Measurements from ENCODE around the gene DCD. TPM values are rescaled to one million over a fixed set of nuclear protein-coding genes. Genes with fewer than 3 reads are reported as not detected.
"Not testable (repeated sequence)": the region's sequence is repeated elsewhere in the genome, so short reads cannot be mapped to it uniquely, and the experiment has no call there.

DCD gene, protein sequence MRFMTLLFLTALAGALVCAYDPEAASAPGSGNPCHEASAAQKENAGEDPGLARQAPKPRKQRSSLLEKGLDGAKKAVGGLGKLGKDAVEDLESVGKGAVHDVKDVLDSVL
- total RNA-seq (2014; rRNA removed; shearing (Covaris generic); ENCODE audit: low replicate concordance), result not detected in 2 replicates

DNA sequence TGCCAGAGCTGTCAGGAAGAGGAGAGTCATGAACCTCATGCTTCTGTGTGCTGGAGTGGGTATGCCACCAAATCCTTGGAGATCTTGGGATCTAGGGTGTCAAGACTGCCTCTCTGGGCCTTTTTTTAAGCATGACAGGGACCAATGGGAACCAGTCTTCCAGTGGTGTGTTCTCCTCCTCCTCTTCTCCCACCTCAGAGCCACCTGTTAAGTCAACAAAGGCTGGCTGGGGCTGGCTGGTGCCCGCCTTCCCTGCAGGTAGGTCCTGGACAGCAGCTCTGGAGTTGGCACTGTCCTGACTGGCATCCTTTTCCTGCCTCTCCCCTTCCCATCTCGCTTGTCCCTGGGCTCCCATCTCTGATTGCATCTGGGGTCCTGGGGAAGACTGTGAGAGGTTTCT, at the start of gene DCD:
TSS of gene DCD (minus strand) at position 101 of the 400 bp plus-strand sequence. CDS start at position 39, 62 bp downstream.
- DNase-seq (ENCODE audit: low read depth), result no peak
- in situ Hi-C loops (cut with HindIII; ENCODE audit: low pct_unique_long_range_greater_than_20kb, low sequenced_read_pairs), result no loop called here

DNA sequence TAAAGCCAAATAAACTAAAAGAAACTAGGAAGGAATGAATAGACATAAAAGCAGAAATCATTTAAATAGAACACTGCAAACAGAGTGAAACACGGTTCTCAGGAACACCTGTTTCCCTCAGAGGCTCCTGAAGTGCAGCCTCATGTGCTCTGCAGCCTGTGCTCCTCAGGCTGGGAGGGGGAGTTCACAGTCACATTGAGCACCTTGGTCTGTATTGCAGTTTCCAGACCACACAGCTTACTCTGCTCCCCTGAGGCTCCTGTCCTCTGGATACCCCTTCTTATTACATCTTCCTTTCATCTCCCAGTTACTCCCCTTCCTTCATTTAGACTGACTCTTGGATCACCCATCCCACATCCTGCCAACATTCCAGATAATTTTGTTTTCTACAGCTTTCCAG, 49.7 kb upstream of the DCD start:
- DNase-seq (ENCODE audit: low read depth), result no peak
- in situ Hi-C loops (cut with HindIII; ENCODE audit: low pct_unique_long_range_greater_than_20kb, low sequenced_read_pairs), result no loop called here

DNA sequence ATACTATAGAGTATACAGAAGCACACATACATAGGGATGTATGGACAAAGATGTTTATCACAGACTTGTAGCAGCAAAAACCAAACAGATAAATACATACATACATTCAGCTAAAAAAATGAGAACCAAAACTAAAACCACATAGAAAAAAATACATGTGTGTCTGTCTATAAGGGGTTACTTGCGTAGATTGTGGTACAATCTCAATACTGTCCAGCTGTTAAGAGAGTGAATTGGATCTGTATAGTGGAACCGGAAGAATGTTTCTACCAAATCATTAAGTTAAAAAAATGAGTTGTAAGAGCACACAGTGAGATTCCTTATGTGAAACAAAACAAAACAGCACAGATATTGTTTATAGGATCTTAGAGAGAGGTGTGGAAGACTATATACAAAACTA, 44.2 kb upstream of the DCD start:
- no peak for DNase-seq (ENCODE audit: low read depth)
- in situ Hi-C loops (cut with HindIII; ENCODE audit: low pct_unique_long_range_greater_than_20kb, low sequenced_read_pairs), result no loop called here

DNA sequence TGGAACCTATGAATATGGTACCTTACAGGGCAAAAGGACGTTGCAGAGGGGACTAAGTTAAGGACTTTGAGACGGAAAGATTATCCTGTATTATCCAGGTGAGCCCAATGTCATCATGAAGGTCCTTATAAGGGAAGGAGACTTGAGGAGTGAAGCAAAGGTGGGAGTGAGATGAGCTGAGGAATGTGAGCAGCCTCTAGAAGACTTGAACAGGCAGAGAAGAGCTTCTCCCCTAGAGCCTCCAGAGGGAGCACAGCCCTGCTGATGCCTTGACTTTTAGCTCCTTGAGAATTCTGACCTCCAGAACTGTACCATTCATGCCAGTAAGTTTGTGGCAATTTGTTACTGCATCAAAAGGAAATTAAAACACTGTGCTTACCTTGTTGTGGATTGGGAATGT, 41.8 kb upstream of the DCD start:
- no peak for DNase-seq (ENCODE audit: low read depth)
- in situ Hi-C loops (cut with HindIII; ENCODE audit: low pct_unique_long_range_greater_than_20kb, low sequenced_read_pairs), result no loop called here

DNA sequence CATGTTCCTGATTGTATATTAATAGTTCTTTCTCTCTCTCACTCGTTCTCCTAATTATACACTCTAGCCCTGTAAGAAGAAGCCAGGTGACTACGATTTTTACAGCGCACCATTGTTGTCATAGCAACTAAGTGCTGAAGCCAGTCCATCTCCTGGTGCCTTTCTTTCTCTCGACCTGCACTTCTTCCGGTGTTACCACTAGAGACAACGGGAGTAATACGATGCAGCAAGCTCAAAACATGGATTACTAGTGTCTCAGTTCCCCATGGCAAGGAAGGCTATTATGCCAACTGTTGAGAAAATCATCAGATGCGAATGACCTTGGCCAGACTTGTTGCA, 40.8 kb upstream of the DCD start:
- DNase-seq (ENCODE audit: low read depth), result no peak
- in situ Hi-C loops (cut with HindIII; ENCODE audit: low pct_unique_long_range_greater_than_20kb, low sequenced_read_pairs), result no loop called here

DNA sequence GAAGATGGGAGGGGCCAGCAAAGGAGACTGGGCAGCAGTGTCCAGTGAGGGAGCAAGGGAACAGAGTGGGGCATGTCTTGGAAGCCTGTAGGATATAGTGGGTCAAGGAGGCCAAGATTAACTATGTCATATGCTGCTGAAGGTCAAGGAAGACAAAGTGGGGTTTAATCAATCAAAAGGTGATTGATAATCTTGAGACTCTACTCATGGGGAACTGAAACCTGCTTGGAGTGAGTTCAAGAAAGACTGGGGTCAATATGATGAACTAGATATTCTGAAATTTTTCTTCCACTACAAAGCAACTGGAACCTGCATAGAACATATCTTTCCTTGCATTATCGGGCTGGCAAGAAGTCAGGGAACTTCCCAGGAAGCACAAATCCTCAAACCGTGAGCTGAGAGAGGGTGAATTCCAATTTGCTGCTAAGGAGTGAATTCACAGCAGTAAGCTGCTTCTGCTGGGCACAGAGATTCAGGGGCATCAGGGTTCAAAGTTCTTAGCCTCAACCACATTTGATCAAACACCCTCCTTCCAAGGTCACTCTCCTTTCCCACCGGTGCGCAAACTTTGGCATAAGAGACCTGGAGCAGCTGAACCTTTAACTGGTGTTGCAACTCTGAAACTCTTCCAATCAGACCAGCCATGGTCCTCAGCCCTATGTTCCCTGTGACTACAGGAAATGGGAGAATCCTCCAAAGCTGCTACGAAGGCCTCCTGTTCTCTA, 40.3 kb upstream of the DCD start:
- in situ Hi-C loops (cut with HindIII; ENCODE audit: low pct_unique_long_range_greater_than_20kb, low sequenced_read_pairs), result no loop called here
- no peak for DNase-seq (ENCODE audit: low read depth)

DNA sequence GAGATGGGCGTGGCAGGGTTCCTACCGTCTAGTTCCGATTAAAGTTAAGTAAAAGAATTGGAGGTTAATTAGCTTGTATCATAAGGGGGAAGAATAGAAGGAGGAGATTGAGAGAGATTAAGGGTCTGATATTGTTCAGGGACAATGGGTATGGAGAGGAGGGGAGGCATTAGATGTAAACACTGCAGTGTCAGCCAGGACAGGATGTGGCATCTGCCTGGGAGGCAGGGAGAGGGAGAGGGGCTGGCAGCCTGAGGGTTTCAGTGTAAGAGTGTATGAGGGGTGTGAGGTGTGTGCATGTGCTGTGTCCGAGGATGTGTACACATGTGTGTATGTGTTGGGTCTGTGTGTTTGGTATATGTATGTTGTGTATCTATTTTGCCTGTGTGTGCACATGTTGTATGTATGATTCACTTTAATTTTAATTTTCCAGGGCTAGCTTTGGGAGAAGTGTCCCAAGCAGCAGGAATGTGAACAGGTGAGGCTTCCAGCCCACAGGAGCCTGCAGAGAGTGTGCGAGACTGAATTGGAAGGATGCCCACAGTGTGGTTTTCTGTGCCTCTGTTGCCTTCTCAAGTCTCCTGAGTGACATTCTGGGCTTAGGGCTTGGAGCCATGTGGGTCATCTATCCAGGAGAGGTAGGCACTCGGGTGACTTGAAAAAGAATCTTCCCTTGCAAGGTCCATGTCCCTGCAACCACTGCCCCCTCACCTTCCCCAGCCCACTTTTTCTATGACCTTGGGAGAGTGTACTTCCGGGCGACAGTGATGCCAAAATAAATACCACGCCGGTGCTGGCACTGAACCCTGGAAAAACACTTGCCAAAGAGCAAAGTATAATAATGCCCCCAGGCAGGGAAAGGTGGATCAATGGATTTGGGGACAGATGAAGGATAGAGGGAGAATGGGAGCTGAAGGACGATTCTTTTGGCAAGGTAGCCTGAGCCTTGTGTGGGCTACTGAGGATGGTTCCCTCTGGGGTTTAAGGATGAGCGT, 36.8 kb upstream of the DCD start:
- in situ Hi-C loops (cut with HindIII; ENCODE audit: low pct_unique_long_range_greater_than_20kb, low sequenced_read_pairs), result no loop called here
- DNase-seq (ENCODE audit: low read depth), result no peak

DNA sequence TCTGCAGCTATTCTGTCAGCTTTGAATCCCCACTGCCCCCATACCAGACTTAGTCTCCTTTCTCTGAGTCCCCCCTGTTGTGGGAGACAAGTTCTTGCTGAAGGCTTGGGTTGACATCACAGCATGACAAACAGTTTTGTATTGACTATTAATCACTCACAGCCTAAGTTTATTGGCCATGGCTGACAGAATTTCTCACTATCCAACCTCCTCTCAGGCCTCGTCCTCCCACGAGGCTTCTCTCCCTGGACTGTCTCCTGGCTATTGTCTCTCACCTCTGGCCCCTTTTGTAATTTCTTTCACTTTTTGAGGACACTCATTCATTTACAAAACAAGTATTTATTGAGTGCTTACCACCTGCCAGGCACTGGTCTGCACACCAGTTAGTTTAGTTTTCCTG, 35.2 kb upstream of the DCD start:
- no peak for DNase-seq (ENCODE audit: low read depth)
- in situ Hi-C loops (cut with HindIII; ENCODE audit: low pct_unique_long_range_greater_than_20kb, low sequenced_read_pairs), result no loop called here

DNA sequence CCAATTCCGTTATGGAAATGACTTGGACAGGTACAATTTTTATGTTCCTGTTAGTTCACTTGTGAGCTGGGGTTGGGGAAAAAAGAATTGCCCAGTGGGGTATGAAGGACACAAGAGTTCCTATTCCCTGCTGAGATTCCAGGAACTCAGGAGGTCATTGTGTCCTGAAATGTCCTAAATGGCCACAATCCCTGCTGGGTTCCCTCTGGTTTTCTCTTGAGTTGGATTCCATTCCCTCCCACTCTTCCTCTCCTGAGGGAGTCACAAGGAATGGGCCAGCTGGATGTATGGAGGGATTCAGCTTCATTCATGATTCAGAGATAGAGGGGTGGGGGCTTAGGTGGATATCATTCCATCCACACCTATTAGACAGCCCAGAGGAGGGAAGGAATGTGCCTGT, 34.5 kb upstream of the DCD start:
- DNase-seq (ENCODE audit: low read depth), result no peak
- in situ Hi-C loops (cut with HindIII; ENCODE audit: low pct_unique_long_range_greater_than_20kb, low sequenced_read_pairs), result no loop called here

DNA sequence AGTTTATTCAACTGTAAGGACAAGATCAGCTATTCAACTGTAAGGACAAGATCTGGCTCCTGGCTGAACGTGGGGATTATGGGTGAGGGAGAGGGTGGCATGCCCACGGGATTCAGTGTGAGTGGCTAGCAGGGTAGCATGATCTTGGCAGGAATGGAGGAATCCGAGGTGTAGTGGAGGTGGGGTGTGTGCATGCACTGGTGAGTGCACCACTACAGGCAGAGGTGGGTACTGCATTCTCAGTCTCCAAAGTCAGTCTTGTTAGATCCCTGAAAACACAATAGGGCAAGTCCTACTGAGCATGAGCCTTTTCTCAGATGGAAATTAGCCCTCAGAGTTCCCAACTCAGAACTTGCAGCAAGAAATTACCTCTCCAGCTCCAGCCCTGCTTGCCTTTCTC, 32.2 kb upstream of the DCD start:
- in situ Hi-C loops (cut with HindIII; ENCODE audit: low pct_unique_long_range_greater_than_20kb, low sequenced_read_pairs), result no loop called here
- DNase-seq (ENCODE audit: low read depth), result no peak

DNA sequence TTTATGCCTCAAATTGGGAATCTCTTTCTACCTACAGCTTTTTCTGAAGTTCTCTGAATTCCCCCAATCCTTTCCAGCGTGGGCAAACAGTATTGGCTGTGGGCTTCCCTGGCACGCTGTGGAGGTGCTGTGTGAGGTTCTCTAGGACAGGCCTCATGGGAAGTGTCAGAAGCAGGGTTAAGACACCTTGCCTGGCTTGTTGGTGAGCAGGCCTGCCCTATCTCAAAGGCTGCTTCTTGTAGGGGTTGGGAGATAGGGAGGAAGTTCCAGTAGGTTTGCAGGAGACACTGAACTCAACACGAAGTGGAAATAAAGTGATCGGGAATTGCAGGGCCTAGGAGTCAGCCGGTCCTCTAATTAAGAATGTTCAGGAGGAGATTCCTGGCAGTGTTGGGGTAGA, 30.0 kb upstream of the DCD start:
- in situ Hi-C loops (cut with HindIII; ENCODE audit: low pct_unique_long_range_greater_than_20kb, low sequenced_read_pairs), result no loop called here
- DNase-seq (ENCODE audit: low read depth), result no peak

DNA sequence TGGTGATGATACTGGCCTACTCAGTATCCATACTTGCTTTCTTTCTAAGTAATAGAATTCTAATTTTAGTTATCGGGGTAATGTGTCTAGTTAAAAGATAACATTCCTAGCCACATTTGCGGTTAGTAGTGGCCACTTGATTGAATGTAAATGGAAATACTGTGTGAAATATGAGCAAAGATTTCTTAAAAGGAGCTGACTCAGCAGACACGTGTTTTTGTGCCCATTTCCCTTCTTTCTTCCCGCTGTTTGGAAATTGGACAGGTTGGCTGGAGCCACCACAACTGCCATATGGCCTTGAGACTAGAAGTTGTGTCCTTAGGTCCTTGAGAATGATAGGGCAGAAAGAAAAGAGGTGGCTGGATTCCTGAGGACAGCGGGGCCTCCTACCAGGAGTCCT, 19.8 kb upstream of the DCD start:
- no peak for DNase-seq (ENCODE audit: low read depth)
- in situ Hi-C loops (cut with HindIII; ENCODE audit: low pct_unique_long_range_greater_than_20kb, low sequenced_read_pairs), result no loop called here

DNA sequence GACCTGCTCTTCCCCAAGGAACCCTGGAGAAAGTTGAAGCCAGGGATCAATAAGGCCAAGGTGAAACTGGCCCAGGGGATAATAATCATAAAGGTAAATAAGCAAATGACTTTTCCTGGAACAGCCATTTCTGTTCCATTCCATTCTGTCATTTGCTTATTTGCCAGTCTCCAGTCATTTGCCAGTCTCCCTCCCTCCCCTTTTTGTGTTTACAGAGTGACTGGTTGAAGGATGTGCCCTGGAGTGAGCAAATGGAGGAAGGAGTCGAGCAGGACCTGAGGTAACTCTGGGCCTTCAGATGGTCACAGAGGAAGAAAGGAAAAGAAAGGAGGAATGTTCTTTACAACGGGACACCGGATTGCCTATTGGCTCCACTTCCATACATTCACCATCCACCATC, 17.8 kb upstream of the DCD start:
- DNase-seq (ENCODE audit: low read depth), result no peak
- in situ Hi-C loops (cut with HindIII; ENCODE audit: low pct_unique_long_range_greater_than_20kb, low sequenced_read_pairs), result no loop called here

DNA sequence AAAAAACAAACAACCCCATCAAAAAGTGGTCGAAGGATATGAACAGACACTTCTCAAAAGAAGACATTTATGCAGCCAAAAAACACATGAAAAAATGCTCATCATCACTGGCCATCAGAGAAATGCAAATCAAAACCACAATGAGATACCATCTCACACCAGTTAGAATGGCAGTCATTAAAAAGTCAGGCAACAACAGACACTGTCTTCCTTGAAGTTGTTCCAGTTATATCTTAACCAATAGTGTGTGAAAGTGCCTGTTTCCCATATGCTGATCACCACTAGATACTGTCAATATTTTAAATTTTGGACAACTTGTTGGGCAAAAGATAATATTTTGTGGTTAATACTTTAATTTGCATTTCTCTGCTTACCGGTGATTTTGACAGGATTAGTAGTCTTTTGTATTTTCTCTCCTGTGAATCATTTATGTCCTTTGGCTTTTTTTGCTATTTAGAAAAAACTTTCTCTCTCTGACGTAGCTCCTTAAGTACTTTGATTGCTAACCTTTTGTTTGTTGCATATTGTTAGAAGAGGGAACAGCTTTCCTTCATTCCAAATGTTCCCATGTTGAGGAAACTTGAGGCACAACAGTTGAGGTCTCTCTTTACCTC, 17.0 kb upstream of the DCD start:
- DNase-seq (ENCODE audit: low read depth); in situ Hi-C loops (cut with HindIII; ENCODE audit: low pct_unique_long_range_greater_than_20kb, low sequenced_read_pairs): not testable (repeated sequence)

DNA sequence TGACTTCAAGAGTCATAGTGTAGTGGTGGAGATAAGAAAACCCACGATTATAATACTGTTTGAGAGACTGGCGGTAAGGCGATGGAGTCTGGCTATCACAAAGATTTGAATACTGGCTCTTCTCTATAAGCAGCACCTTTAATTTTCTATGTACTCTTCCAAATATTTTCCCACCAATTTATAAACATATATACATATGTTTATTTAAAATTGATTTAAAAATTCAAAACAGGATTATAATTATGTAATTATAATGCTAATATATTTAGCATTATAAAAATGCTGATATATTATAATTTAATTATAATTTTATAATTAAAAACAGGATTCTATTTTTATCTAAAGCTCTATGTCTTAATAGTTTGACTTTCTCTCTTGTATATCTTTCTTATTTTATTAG, 15.4 kb upstream of the DCD start:
- DNase-seq (ENCODE audit: low read depth), result no peak
- in situ Hi-C loops (cut with HindIII; ENCODE audit: low pct_unique_long_range_greater_than_20kb, low sequenced_read_pairs), result no loop called here

DNA sequence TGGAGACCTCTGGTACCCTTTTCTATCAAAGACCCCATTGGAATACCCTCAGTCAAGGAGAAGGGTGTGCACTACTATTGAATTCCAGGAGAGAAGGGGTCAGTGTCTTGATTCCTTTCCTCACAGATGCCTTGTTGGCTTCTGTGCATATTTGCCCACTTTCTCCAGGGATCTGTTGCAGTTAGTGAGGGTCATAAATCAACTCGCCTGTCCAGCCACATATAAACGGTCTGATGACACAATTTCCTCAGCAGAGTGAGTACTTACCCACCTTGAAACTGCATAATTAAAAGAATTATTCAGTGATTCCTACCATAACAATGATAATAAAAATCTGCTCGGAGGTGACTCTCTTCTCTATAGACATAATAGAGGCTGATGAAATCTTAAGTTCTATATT, 13.9 kb upstream of the DCD start:
- in situ Hi-C loops (cut with HindIII; ENCODE audit: low pct_unique_long_range_greater_than_20kb, low sequenced_read_pairs), result no loop called here
- no peak for DNase-seq (ENCODE audit: low read depth)

DNA sequence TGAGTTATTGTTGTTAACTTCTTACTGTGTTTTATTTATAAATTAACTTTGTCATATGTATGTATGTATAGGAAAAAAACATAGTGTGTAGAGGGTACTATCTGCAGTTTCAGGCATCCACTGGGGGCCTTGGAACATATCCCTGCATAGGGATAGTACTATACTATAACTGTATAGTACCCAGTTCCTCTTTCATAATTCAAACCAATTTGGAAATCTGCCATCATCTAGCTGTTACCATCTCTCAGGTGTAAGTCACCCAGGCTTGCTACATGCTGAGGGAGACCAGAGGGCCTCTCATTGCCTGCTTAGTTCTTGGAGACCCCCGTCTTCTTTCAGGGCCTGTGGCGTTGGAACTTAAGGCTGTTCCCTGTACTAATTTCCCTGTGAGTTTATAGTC, 12.9 kb upstream of the DCD start:
- no peak for DNase-seq (ENCODE audit: low read depth)
- in situ Hi-C loops (cut with HindIII; ENCODE audit: low pct_unique_long_range_greater_than_20kb, low sequenced_read_pairs), result no loop called here

DNA sequence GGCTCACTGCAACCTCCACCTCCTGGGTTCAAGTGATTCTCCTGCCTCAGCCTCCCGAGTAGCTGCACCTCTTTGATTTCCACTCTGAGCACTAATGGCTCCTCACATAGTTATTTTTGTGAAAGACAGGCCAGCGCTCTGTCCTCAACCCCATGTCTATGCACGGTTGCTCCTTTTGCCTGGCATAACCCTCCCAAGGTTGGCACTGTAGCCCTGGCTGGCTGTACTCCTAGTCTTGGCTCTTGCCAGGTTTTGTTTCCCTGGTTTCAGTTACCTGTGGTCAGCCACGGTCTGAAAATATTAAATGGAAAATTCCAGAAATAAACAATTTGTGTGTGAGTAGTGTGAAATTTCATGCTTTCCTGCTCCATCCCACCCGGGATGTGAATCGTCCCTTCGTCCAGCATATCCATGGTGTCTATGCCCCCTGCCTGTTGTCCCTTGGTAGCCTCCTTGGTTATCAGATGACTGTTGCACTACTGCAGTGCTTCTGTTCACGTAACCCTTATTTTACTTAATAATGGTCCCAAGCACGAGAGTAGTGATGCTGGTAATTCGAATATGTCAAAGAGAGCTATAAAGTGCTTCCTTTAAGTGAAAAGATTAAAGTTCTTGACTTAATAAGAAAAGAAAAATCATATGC, 12.3 kb upstream of the DCD start:
- no peak for DNase-seq (ENCODE audit: low read depth)
- in situ Hi-C loops (cut with HindIII; ENCODE audit: low pct_unique_long_range_greater_than_20kb, low sequenced_read_pairs), result no loop called here
